SH-SY5Y (cell line): ENCODE data around the gene TTC1.

Source experiments
- GATA2 ChIP-seq: IDR thresholded peaks from 2 replicates; pipeline ENCODE4 v1.6.1; 2011; ENCODE audit warnings: mild to moderate bottlenecking, low read depth, low read length
- GATA3 ChIP-seq: IDR thresholded peaks from 2 replicates; pipeline ENCODE4 v1.6.1; 2011; ENCODE audit warnings: low read depth, mild to moderate bottlenecking, low read length, moderate library complexity

DNA sequence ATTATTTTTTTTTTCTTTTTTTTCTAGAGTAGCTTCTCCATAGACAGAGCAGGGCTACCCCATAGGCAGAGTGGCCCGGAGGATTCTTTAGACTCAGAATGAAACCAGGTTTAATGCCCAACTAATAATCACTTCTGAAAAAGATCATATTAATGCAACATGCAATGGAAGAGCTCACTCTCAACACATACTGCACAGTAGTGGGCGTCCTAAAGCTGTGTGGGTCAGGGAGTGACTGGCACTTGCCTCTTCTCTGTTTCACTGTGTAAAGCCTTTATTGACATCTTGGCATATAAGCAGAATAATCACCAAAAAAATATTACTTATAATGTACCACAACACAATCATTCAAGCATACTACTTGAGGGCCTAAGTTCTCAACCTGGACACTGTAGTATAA, 99.2 kb downstream of the TTC1 start:
- TF ChIP-seq GATA2 (no peak), GATA3 (no peak)
